Testis (tissue), 2 donors: ENCODE data around the gene BIK.

ENCODE experiments used
- POLR2A ChIP-seq: fragments of 450-650 bp; IDR thresholded peaks from one replicate; pipeline ENCODE4 v1.6.1; 2017; ENCODE audit warnings: antibody characterized with exemption, mild to moderate bottlenecking, moderate library complexity
- TF ChIP-seq, protein P1 (sequence below), 3 experiments: fragments of 450-650 bp in 2 of 3; fragments of 200-600 bp in 1 of 3; sonication (generic) in 1 of 3; IDR thresholded peaks; one replicate each; pipeline ENCODE4 v1.5.1; 2016 to 2019; ENCODE audit warnings: antibody characterized with exemption in 3 of 3, mild to moderate bottlenecking in 2 of 3, moderate library complexity in 1 of 3

DNA sequence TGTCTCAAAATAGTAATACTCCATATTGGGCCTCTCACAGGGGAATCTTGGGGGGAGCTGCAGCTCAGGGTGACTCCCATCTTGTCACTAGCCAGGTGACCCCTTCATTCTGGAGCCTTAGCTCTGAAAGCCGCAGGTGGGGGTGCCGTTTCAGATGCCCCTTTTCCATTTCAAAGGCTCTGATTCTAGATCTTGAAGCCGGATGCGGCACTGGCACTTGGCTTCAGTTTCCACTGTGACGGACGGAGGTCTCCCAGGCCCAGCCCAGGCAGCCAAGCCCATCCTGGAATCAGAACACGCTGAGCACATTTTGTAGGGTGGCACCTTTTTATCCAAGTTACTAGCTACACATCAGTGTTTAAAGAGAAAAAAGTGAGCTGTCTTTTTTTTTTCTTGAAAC lies 6.4 kb downstream of the BIK start:
- TF ChIP-seq, protein P1, sequence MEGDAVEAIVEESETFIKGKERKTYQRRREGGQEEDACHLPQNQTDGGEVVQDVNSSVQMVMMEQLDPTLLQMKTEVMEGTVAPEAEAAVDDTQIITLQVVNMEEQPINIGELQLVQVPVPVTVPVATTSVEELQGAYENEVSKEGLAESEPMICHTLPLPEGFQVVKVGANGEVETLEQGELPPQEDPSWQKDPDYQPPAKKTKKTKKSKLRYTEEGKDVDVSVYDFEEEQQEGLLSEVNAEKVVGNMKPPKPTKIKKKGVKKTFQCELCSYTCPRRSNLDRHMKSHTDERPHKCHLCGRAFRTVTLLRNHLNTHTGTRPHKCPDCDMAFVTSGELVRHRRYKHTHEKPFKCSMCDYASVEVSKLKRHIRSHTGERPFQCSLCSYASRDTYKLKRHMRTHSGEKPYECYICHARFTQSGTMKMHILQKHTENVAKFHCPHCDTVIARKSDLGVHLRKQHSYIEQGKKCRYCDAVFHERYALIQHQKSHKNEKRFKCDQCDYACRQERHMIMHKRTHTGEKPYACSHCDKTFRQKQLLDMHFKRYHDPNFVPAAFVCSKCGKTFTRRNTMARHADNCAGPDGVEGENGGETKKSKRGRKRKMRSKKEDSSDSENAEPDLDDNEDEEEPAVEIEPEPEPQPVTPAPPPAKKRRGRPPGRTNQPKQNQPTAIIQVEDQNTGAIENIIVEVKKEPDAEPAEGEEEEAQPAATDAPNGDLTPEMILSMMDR (IDR thresholded peaks at IDR 0.05) = no peak
- no peak for TF ChIP-seq POLR2A
